NCI-H2227 (cell line): ENCODE results near the gene UNC119B.

Source experiments
- DNase-seq: peaks from one replicate; lab custom pipeline; 2025; ENCODE audit not compliant: unreplicated experiment; lab: John Stamatoyannopoulos, UW

Gene UNC119B

DNA sequence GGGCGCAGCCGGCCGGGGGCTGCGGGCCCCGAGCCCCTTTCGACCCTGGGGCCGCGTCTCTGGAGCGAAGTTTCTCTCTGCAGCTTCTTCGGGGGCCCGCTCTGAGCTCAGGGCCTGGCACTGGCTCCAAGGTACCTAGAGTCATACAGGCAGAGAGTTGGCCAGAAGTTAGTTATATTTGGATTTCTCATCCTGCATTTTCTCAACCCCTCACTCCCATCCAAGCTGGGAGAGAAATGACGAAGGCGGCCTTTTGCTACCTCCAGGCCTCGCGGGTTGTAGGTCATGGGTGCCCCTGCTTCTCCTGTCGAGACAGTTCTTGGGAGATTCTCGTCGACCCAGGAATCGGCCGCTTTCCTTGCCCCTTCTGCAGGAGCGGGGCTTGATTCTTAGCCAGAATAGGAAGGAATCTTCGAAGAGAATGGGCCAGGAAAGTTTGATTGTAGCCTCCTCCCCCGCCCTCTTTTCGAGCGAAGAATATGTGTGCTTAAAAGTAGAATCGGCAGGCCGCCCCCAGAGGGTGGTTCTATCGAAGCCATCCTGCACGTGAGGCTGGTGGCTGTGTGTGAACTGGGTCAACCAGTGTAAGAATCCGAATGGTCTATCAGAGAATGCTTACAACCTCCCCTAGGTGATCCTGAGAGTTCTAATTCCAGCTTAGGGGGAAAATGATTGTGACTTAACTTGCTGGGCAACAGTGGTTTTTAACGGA lies 22.5 kb upstream of the UNC119B start:
- DNase-seq: no peak

DNA sequence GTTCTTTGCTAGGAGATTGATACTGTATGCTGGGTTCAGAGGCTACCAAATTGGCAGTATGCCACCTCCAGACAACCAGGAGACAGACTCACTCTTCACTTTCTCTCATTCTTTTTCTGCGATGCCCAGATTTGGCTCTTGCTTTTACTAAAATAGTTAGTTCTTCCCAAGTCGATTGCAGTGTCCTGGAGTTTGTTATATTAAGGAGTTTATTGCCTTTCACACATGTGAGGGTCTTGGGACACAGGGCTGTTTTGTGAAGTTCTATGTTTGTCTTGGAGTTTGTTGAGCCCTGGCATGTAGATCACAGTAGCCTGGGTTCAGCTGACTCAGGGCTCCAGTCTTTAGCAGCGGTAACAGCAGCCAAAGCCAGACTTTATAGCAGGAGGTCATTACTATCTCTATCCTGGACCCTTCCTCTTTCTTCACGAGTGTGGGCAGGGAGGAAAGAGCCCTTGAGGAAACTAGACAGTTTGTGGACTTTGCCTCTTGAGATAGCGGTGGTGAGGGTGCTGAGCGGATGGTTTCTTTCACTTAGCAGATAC lies 21.7 kb upstream of the UNC119B start:
- DNase-seq: no peak

DNA sequence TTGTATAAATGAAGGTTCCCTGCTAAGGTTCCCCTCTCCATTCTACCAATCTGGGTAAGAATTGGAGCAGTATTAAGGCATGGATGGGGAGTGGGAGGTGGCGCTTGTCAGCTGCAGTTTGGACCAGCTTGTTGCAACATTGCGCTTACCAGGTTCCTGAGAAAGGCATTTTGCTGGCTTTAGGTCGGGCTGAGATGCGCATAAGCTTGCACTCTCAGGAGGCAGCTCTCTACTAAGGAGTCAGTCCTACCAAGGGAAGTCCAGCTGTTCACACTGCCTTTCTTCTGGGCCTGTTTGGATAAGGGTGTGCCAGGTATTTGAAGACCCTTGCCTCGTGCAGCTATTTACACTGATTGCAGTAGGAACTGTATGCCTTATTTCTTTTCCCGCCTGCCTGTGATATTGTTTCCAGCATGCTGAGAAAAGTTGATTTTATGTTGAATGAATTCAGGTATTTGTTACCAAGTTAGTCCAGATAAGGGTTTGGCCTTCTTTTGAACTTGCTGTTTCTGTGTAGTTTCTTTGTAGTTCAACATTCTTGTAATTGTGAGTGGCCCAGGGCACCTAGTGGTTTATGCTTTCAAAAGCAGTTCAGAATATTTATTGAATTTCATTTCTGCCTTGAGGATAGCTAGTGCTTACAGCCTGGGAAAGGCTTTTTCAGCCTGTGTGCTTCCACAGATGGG lies 20.7 kb upstream of the UNC119B start:
- no peak for DNase-seq

DNA sequence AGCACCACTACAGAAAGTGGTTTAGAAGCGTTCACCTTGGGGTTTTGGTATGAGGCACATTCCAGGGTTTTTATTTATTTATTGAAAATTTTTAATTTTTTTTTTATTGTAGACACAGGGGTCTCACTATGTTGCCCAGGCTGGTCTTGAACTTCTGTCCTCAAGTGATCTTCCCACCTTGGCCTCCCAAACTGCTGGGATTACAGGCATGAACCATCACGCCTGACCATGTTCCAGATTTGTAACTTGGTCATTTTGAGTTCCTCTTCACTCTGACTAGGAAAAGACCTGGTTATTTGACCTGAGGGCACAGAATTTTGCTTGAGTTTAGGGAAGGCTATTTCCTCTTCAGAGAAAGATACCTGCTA lies 20.2 kb upstream of the UNC119B start:
- no peak for DNase-seq

DNA sequence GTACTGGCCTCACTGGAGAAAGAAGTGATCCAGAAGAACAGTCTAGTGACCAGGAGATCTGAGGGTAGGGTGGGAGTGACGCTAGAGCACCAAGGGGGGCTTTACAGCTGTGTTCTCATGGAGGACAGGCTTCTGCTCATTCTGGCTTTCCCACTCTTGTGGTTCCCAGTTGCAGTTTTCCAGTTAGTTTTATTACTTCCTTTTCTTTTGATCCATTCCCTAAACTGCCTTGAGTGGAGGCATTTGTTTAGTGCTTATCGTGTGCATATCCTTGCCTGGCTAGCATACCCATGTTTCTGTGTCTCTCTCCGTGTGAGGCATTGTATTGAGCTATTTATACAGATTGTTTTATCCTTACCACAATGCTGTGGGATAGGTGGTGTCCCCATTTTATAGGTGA lies 19.3 kb upstream of the UNC119B start:
- DNase-seq: no peak

DNA sequence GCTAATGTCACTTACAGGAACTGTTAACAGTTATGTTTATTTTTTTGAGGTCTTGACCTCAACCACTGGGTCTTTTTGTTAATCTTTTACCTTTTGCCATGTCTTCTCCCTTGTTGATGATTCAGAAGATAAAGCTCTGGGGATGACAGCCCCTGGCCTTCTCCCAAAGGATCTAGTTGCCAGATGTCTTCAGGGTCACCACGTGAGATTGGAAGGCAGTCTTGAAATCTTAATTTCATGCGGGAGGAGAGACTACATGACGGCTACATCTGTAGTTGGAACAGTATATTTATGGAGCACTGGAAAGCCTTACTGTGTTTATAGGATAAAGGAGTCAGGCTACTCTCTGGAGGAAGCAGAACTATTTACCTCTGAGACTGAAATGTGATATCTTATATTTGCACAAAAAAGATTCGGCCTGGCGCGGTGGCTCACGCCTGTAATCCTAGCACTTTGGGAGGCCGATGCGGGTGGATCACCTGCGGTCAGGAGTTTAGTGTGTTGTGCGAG lies 17.7 kb upstream of the UNC119B start:
- DNase-seq: no peak

DNA sequence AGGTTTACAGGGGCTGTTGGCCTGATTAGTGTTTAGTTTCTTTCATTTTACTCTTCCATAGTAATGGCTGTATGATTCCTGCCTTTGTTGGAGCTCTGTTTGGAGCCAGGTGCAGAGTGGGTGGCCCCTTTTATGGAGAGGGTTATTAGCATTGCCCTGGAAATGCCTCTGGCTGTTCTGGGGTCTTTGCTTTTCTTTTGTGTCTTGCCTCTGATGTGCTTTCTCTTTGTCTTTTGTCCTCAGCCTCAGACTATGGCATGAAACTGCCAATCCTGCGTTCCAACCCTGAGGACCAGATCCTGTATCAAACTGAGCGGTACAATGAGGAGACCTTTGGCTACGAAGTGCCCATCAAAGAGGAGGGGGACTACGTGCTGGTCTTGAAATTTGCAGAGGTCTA lies 16.4 kb upstream of the UNC119B start:
- no peak for DNase-seq

DNA sequence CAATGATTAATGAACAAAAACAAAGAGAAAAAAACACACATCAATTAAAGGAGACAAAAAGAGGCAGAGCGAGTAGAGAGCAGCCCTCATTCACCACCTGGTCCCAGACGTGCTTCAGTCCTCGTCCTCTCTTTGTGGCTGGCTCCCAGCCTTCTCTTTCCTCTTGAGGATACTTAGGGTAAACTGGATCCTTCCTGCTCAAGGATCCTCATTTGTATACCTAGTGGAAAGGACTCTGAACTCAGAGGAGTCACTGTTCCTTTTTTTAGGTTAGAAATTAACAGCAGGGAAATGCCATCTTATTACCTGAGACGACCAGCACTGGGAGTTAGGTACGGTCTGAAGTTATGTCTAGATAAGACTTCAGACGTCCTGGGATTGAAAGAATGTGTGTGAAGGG lies 13.6 kb upstream of the UNC119B start:
- DNase-seq: no peak

DNA sequence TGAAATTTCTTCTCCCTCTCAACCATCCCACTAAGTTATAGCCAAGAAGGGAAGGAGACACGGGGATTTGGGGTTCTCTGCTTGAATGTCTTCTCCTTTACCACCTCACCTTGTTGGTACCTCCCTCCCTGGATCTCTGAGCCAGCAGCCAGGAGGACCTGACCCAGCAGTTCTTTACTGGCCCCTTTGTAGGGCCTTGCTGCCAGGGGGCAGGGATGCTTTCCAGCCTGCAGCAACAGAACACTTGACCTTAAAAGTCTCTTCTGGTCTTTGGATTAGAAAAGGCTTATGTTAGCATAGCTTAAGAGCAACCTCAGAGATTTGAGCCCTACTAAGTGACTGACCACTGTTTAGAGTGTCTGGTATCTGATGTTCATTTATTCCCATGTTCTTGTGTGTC lies 12.9 kb upstream of the UNC119B start:
- DNase-seq: no peak

DNA sequence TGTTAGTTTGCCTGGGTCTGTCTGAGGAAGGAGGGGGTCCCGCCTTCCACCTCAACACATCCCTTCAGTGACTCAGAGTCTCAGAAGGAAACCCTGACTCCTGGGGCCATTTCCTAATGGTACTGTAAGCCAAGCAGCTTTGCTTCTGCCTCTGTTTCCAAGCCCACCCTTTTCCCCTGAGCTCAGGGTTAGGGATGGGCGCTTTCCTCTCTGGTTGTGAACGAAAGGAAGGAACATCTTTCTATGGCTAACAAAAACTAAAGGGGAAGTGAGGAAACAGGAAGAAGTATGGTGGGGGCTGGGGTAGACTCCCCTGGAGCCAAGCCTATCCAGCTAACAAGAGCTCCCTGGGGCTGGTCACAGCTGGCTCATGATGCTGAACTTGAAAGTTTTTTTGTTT lies 11.6 kb upstream of the UNC119B start:
- no peak for DNase-seq

DNA sequence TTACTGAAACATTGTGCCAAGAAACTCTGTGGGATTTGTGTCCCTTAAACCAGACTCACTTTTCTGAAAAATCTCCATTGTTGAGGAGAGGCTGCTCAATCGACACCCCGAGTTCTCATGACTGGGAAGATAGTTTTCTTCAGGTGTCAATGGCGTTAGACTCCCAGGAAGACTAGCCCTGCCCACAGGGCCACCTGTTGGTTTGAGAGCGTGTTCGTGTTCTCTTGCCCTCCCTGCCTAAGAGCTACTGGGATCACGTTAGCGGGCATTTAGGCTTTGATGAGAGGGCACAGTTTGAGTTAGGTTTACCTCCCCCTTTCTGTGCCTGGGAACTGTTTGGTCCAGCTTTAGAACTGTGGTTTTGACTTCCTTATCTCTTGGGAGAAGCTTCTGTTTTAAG lies 10.7 kb upstream of the UNC119B start:
- DNase-seq: no peak

DNA sequence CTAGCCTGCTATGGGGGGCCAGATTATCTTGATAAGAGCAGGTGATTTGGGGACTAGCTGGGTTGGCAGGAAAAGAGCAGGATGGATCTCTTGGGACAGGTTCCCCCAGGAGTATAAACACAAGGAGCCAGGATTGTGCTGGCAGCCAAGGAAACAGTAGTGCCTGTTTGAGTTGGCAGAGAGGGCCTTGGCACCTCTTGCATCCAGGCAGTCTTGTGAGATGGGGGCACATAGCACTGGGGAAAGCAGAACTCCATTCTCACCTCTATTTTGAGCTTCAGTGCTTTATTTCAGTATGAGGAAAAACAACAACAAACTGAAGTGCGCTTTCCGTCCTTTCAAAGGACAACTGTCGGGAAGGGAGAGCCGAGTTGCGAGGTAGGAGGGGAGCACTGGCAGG lies 9.4 kb upstream of the UNC119B start:
- DNase-seq: no peak

DNA sequence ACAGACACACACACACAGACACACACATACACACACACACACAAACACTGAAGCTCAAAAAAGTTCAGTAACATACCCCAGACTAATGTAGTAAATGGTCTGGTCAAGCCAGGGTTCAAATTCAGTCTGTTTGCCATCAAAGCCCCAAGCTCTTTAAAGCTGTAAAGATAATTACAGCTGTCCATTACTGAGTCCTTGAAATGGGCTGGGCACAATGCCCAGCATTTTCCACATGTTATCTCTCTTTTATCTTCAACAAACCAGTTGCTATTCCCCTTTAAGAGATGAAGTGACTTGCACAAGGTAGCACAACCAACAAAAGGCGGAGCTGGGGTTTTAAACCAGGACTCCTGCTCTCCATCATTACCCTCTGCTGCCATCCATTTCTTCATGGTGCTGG lies 7.6 kb upstream of the UNC119B start:
- no peak for DNase-seq

DNA sequence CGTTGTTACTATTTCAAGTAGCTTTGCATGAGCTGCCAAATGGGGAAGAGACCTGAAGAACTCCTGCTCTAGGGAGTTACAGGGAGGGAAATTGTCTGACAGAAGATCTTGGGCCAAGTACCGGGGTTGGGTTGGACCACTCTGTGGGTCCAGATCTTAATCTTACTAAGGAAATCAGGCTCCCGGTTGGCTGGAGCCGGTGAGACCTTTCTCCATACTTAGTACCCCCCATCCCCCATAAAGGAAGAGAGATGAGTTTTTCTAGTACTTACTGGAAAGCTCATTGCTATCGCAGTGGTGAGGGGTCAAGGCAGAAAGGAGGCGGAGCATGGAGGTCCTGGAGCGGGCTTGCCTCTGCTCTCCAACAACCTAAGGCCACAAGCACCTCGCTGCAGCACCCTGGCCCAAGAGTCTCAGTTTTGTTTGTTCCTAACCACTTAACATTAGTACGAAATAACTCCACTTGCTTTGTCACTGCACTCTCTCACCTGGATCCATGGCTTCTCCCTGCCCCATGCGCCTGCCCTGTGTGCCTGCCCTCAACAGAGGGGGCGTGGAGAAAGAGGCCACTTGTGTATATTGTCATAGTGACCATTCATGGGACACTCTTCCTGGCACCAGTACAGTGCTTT lies 6.8 kb upstream of the UNC119B start:
- DNase-seq: no peak

DNA sequence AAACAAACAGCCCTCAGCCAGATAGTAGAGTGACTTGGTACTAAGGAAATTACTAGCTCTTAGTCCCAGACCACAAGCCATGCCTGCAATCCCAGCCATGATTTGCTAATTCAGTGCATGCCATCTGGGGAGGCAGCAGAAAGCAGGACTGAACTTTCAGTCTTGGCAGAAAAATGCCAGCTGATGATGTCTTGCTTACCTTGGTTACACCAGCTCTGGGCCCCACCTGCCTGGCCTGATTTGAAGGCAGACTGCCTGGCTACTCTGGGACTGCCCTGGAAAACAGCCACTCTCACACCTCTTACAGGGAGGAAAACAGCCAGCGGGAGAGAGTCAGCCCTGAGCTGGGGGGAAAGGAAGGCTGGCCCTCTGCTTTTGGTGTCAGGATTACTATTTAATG lies 4.6 kb upstream of the UNC119B start:
- DNase-seq: no peak

DNA sequence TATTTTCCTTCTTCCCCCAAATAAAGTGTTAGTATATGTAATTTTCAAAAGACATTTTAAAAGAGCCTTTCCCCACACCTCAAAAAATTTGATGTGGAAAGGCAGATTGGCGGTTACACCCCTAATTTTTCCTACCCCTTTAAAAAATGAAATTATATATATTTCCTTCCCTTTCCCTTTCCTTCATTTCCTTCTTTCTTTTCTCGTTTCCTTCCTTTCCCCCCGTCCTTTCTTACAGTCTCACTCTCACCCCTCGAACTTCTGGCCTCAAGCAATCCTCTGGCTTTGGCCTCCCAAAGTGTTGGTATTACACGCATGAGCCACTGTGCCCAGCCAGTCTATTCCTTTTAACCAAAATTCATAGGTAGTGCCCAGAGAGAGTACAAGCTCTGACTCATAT lies 4.2 kb upstream of the UNC119B start:
- DNase-seq: no peak

DNA sequence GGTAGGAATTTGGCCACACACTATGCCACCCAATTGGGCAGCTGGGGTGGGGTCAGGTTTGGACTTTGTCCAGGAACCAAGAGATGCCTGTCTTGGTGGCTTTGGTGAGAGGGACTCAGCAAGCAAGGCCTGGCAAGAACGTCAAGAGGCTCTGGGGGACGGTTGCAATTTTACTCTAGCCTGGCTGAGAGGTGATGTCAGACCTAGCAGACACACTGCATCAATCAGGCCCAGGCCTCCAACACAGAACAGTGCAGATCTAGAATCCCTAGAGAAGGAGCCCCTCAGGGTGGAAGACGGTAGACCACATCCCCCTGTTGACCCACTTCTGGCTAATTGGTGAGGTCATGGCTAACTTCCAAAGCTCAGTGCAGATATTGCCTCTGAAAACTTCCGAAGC lies 1.6 kb upstream of the UNC119B start:
- no peak for DNase-seq

DNA sequence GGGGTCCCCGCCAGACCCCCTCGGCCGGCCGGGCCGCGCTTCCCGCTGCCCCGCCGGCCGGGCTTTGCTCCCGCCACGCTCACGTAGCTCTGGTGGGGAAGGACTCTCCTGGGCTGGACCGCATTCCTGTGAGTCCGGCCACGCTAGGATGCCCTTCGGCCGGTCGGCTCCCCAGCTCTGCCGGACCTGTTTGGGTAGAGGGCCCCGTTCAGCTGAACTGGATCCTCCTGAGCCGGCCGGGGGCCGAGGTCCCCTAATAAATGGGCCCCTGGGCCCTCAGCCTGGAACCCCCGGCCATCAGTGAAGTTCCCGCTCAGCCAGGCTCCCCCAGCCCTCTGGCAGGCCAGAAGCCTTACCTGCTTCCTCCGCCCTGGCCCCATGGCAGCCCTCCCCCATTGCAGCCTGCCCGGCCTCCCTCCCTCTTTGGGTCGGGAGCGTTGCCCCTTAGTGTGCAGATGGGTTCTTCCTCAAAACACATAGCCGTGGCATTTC lies 593 bp downstream of the UNC119B start:
- DNase-seq: no peak

DNA sequence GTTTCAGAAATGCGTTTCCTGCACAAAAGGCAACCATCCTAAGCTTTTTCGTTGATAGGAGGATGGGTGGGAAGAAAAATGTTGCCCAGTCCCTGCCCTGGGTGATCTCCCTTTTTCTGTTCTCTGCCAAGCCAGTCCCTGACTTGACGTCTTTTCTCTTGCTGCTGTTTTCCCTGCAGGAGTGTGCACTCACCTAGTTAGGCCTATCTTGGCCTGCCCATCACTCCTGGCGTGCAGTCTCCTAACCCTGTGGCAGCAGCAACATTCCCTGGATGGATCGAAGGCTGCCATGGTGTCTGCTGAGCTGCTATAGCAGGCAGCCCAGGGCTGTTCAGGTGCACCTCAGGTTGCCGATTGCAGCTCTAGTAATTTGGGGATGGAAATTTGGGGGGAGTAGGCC lies 1.2 kb downstream of the UNC119B start:
- DNase-seq: peak; percentile 36

DNA sequence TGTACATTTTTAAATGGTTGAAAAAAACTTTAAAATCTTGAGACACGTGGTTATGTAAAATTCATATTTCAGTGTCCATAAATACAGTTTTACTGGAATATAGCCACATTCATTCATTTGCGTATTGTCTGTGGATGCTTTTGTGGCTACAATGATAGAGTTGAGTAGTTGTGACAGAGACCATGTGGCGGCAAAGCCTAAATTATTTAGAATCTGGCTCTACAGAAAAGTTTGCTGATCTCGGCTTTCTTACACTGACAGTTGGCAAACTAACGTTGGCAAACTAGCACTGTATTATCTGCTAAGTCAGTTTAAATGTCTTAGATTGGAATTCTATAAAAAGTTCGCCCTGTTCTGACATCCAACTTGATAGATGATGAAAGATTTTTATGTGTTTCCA lies 2.4 kb downstream of the UNC119B start:
- DNase-seq: no peak

DNA sequence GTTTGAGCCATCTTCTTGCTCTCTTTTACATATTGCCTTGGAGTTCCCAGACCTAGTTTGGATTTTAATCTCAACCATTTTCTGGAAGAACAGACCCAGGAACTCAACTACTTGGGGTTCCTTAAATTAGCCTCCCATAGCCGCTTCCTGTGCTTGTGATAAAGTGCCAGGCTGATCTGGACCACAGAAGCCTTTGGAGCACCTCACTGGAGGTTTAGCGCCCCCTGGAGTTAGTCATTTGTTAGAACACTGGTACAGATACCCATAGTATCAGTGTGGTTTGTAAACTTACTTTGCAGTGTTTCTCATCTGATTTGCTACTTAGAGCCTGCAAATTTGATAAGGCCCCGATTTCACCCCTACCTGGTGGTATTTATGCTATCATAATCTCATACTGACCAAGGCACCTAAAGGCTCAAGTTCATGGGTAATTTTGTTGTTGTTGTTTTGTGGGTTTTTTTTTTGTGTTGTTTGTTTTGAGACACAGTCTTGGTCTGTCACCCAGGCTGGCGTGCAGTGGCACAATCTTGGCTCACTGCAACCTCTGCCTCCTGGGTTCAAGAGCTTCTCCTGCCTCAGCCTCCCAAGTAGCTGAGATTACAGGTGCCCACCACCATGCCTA lies 3.7 kb downstream of the UNC119B start:
- DNase-seq: peak; percentile 87
